ENCODE results near the gene OGDH. TPM values are rescaled to one million over a fixed set of nuclear protein-coding genes. Genes with fewer than 3 reads are reported as not detected.
A peak's percentile ranks its signal among the peaks of the same experiment; 100 is the strongest.

Gene OGDH
- total and polyA plus RNA-seq, 2 of the 13 experiments (the other 11 are each of a cell fraction or from before 2014, with no cell fraction given), result 17.4 to 25.4 TPM

DNA sequence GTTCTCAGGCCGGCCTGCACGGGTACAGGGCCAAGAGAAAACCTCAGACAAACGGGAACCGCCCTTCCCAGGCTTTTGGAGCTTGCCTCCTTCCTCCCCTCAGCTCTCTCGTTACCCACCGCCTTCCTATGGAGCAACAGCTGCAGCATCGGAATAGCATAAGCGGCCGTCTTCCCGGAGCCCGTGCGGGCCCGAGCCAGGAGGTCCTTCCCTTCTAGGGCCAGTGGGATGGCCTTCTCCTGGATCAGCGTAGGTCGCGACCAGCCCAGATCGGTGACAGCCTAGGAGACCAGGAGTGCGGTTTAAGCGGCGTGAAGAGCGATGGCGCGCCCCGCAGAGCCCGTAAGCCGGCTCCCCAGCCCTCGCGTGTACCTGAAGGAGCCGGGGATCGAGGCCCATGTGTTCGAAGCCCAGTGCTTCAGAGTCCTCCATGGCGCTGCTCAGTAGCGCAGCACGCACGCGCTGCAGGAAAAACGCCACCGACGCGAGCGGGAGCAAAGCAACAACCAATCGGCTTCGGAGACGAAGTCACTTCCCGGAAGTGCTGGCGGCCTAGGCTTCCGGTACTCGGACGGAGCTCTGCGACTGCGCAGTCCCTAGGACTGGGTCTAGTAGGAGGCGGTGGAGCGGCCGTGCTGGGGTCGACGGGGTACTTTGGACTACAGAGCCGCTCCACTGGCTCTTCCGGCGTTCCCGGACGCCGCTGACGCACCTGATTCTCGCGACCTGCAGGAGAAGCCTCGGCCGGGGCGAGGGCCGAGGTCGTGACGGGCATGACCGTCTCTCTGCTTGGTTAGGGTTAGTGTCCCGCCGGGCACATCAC is 32.8 kb upstream of the OGDH start, which contains the start of gene DDX56 (continued):
- peak; percentile 96; the same call in 1 of the 2 replicates for TF ChIP-seq ZSCAN12 (CRISPR knock-in tag; IDR thresholded peaks at IDR 0.05)
- peak; percentile 86; the same call in 1 of the 2 replicates for TF ChIP-seq ZNF775 (CRISPR knock-in tag; IDR thresholded peaks at IDR 0.05; ENCODE audit: borderline replicate concordance)
- peak; percentile 85 for TF ChIP-seq HDAC2 (CRISPR knock-in tag; IDR thresholded peaks at IDR 0.05)
- TF ChIP-seq NR2C2 (CRISPR knock-in tag; IDR thresholded peaks at IDR 0.05; ENCODE audit: borderline replicate concordance), result peak; percentile 61
- TF ChIP-seq ZFP62 (CRISPR knock-in tag; IDR thresholded peaks at IDR 0.05), result no peak
- TF ChIP-seq, protein P1, sequence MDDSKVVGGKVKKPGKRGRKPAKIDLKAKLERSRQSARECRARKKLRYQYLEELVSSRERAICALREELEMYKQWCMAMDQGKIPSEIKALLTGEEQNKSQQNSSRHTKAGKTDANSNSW (CRISPR knock-in tag; IDR thresholded peaks at IDR 0.05; ENCODE audit: borderline replicate concordance), result peak; percentile 46; the same call in 1 of the 2 replicates
- TF ChIP-seq KAT8 (CRISPR knock-in tag; IDR thresholded peaks at IDR 0.05), result peak; percentile 98
- TF ChIP-seq ZNF773 (CRISPR knock-in tag; IDR thresholded peaks at IDR 0.05; ENCODE audit: borderline replicate concordance), result peak; percentile 78; the same call in 1 of the 2 replicates
- TF ChIP-seq SMAD3 (CRISPR knock-in tag; IDR thresholded peaks at IDR 0.05), result peak; percentile 77
- peak; percentile 63 for TF ChIP-seq ZNF614 (CRISPR knock-in tag; IDR thresholded peaks at IDR 0.05; ENCODE audit: borderline replicate concordance)
- TF ChIP-seq TBL1XR1 (IDR thresholded peaks at IDR 0.05; ENCODE audit: borderline replicate concordance, low read length, partially characterized antibody), result no peak
- TF ChIP-seq, protein P2, sequence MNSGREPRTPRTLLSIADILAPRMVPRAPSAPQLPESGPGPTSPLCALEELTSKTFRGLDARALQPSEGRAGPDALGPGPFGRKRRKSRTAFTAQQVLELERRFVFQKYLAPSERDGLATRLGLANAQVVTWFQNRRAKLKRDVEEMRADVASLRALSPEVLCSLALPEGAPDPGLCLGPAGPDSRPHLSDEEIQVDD (CRISPR knock-in tag; IDR thresholded peaks at IDR 0.05; ENCODE audit: borderline replicate concordance), result peak; percentile 97
- TF ChIP-seq AHR (CRISPR knock-in tag; IDR thresholded peaks at IDR 0.05), result peak; percentile 62; the same call in 1 of the 2 replicates
- TF ChIP-seq SIN3A (IDR thresholded peaks at IDR 0.05; ENCODE audit: borderline replicate concordance, low read depth, low read length), result 0 out of 2 replicates have a peak, but pooled peaks have one; percentile 21
- TF ChIP-seq, protein P3, sequence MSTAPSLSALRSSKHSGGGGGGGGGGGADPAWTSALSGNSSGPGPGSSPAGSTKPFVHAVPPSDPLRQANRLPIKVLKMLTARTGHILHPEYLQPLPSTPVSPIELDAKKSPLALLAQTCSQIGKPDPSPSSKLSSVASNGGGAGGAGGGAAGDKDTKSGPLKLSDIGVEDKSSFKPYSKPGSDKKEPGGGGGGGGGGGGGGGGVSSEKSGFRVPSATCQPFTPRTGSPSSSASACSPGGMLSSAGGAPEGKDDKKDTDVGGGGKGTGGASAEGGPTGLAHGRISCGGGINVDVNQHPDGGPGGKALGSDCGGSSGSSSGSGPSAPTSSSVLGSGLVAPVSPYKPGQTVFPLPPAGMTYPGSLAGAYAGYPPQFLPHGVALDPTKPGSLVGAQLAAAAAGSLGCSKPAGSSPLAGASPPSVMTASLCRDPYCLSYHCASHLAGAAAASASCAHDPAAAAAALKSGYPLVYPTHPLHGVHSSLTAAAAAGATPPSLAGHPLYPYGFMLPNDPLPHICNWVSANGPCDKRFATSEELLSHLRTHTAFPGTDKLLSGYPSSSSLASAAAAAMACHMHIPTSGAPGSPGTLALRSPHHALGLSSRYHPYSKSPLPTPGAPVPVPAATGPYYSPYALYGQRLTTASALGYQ (CRISPR knock-in tag; IDR thresholded peaks at IDR 0.05), result peak; percentile 85
- TF ChIP-seq PITX1 (CRISPR knock-in tag; IDR thresholded peaks at IDR 0.05), result peak; percentile 66; the same call in 1 of the 2 replicates
- no peak for TF ChIP-seq STAT5B (CRISPR knock-in tag; IDR thresholded peaks at IDR 0.05)
